NCI-H774 (cell line): ENCODE measurements around the gene TNFRSF13B.
"Not testable (repeated sequence)": the region's sequence is repeated elsewhere in the genome, so short reads cannot be mapped to it uniquely, and the experiment has no call there.

Source experiments
- DNase-seq: peaks from one replicate; lab custom pipeline; 2025; lab: John Stamatoyannopoulos, UW

The TNFRSF13B gene

GRCh38 chr17:16971458-16972338 is at the start of gene TNFRSF13B:
Gene TNFRSF13B (minus strand): TSS chr17:16972118. CDS start chr17:16972075, 43 bp downstream.
- no peak for DNase-seq

DNA sequence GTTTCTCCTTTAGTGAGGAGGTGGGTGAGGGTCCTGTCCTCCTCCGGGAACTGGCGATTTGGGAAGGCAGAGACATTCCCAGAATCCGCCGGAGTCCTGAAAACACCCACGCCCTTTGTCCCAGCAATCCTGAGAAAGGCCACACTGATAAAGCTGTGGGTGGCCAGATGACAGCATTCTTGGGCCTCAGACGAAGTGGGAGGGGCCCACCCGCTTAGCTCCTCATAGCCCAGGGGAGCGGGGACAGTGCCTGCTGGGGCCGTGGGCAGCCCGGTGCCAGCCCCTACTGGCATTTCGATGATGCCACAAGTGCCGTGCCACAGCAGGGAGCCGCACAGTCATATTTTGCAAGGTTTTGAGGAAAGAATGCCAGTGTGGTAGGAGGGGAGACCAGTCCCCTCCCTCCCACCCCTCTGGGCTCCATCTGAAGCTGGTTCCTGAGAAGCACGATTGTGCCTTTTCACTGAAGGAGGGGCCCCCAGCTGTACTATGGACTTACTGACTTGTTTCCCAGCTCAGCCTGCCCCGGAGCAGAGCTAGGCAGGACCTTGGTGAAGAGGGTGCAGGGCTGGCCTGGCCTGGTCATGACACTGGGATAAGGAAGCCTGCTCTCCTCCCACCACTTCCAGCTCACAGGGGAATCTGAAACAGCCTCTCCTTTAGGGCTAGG is 49.4 kb upstream of the TNFRSF13B start:
- DNase-seq = no peak

DNA sequence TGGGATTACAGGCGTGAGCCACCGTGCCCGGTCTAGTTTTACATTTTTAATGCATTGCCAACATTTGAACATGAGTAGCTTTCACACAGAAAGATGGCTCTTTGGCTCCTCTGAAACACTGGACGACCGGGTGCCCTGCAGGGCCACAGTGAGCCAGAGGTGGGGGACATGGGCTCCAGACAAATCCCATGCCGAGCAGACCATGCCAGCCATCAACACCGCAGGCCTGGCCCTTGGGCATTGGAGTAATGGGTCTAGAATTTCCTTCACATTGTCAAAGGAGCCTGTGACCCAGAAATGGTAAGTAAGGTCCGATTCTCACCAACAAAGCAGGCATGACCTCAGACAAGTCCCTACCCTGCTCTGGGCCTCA is 48.9 kb upstream of the TNFRSF13B start:
- DNase-seq = no peak

- no peak for DNase-seq
Measured at GRCh38 chr17:17019891-17020456, 48.1 kb upstream of the TNFRSF13B start.

DNA sequence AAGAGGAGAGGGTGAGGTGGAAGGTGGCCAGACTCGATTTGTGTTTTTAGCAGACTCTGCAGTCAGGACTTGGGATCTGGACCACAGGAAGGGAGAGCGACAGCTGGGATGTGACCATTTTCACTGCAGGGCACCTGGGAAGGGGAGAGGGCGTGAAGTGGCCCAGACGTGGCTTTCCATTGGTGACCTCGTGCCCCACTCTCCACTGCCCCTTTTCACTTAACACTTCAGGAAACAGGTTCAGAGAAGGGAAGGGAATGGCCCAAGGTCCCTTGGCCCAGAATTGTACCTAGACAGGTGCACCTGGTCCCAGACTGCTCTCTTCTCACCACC is 47.5 kb upstream of the TNFRSF13B start:
- DNase-seq = no peak

GRCh38 chr17:17018612-17019429 is 46.9 kb upstream of the TNFRSF13B start:
- DNase-seq = no peak

DNA sequence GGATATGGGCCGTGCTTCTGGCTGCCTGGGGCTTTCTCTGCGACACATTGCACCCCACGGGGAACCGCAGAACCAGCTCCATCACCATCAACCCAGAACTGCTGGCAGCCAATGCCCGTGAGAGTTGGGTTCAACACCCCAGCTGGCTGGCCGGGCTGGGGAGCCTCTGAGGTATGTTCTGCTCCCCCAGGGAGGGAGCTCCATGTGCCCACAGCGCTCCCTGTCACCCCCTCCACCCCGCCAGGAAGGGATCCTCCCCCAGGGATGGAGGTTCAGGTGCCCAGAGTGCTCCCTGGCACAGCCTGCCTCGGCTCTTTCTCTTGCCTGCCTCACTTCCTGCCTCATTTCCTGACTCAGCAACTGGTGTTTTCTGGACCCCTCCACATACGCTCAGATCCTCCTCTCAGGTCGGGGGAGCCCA is 46.1 kb upstream of the TNFRSF13B start:
- DNase-seq = no peak

DNA sequence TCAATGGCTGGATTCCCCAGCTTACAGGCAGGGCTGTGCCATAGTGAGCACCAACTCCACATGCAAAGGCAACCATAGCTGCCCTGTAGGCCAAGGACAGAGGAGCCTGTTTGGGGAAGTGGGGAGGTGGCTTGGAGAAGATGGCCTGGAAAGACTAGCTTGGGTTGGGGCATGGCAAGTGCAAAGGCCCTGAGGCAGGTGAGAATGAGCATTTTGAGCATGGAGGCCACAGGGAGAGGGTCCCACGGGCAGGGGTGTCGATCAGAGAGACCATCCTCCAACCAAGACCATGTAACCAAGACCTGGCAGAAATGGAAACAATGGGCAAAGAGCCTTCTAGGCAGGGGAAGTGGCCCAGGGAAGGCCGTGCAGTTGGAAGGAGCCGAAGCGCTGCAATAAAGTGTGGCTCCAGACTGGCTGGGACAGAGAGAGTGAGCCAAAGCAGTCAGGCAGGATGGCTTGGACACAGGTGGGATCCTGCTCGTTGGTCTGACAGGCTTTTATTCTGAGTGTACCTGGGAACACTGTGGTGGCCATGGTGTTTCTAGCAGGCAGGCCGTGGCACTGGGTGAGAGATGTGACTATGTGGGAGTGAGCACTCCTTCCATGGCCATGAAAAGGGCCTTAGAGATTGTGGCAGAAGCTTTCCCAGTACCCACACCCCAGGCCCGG is 45.6 kb upstream of the TNFRSF13B start:
- DNase-seq = no peak

GRCh38 chr17:17016199-17017197 is 44.6 kb upstream of the TNFRSF13B start:
- DNase-seq = not testable (repeated sequence)

- DNase-seq = no peak
Measured at GRCh38 chr17:17015230-17015629, 43.3 kb upstream of the TNFRSF13B start.

DNA sequence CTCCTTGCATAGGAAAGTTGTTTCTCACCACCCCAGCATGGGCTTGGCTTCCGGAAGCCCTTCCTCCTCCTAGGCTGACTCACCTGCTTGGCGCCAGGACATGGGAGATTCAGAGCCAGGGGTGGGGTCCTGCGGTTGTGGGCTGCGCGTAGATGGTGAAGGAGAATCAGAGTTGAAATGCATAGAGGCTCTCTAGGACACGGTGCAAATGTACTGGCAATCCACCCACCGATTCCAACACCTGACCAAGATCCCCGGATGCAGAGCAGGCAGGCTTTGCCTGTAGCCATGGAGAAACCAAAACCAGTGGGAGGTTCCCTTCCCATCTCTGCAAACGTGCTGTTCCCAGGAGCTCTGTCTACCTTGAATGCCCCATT is 42.8 kb upstream of the TNFRSF13B start:
- not testable (repeated sequence) for DNase-seq

DNA sequence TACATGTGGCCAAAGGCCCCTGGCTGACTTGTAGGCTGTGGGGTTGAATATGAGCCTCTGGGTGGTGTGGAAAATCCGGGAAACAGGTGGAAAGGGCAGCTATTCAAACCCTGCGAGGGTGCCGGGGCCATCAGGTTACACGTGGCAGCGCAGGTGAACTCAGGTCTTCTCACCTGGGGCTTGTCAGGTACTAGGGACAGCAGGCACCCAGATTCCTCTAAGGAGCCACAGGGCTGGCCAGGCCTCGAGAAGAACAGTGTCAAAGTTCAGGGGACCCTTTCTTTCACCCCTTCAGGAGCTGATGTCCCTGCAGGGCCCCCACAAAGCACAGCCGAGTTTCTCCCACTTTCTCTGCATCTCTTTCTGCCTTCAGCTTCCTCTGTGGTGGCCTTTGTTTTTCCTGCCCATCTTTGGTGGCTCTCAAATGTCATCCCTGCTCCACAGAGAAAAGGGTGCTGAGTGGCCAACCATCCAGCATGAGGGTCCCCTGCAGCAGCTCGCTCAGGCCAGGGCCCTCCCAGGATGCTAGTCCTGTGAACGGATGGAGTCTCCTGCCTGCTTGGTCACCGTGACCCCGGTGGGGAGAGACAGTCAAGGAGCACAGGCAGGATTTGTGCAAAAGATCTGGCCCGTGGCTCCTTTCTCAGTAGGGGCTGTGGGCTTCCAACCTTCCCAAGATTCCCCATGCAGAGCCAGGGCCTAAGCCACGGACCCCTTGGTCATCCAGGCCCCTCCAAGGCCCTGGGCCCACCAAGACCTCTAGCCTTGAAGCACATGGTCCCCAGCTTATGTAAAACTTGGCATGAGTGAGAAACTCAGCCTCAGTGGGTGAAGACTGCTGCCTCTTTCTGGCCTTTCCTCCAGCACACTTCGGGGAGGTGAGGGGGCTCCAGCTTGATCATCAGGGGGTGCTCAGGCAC is 42.2 kb upstream of the TNFRSF13B start:
- not testable (repeated sequence) for DNase-seq

DNA sequence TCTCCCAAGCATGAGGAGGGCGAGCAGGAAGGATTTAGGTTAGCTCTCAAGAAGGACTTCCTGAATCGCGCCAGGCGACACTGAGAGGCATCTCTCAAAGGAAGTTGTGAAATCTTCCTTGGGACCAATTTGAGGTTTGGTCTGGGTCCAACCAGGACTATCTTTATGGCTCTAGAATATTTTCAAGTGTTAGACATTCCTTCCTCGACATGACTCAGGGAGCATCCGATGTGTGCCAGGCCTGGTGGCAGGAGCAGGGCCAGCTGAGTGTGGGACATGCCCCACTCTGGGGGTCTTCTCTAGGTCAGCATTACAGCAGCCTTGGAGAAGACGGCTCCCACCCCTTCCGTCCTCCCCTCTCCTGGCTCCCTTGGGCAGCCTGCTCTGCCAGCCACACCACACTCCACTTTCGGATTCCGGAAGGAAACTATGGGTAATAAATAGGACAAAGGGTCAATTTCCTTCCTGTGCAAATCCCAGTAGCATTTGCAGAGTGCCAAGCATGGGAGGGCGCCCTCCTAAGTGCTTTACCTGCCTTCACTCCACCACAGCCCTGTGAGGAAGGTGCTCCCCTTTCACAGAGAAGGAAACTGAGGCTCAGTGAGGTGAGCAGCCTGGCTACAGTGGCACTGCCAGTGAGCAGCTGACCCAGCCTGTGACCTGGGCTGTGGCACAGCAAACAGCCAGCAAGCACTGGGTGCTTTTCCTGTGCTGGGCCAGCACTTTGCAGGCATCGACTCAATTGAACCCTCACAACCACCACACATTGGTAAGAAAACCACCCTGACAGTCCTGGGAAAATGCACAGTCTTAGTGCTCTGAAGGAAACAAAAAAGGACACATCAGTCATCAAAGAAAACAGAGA is 39.4 kb upstream of the TNFRSF13B start:
- not testable (repeated sequence) for DNase-seq

- DNase-seq = not testable (repeated sequence)
Measured at GRCh38 chr17:17010545-17011034, 38.7 kb upstream of the TNFRSF13B start.

GRCh38 chr17:17009972-17010371 is 38.1 kb upstream of the TNFRSF13B start:
- DNase-seq = not testable (repeated sequence)

DNA sequence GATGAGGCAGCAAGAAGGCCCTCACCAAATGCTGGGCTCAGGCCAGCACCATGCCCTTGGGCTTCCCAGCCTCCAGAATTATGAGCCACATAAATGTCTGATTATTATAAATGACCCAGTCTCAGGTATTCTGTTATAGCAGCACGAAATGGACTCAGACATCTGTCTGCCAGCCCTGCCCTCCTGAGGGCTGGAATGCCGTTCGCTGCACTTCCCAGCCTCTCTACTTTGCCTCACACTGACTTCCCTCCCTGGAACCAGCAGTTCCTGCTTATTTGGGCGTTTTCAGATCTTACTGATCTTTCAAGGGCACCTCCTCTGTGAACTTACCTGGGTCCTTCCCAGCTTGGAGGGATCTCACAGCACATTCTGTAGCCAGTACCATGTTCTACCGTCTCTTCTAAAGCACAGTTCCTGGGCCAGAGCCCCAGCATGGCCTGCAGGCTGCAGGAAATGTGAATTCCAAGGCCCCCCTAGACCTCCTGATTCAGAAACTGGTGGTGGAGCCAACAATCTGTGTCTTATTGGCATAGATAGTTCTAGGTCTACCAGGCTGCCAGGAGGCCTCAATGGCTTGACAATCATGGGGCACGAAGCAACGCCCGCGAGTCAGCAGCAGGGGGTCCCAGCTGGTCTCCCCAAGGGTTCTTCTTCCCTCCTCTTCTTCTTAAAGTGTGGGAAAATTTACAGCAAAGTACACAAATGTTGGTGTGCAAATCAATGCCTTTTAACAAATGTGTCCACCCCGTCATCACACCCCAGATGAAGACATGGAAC is 36.9 kb upstream of the TNFRSF13B start:
- not testable (repeated sequence) for DNase-seq

GRCh38 chr17:17007891-17008290 is 36.0 kb upstream of the TNFRSF13B start:
- DNase-seq = not testable (repeated sequence)
